IMR-90 (cell line): Measurements from ENCODE around the gene SLC30A1. TPM values are rescaled to one million over a fixed set of nuclear protein-coding genes. Genes with fewer than 3 reads are reported as not detected.

Experiments used
- ATAC-seq: fragments of 200-7000 bp; cut with Tn5 transposase; 2 replicates; pipeline ENCODE4 v1.9.1; 2020; ENCODE audit warnings: low read depth, mild to moderate bottlenecking, moderate library complexity
- BruUV-seq: library from RNA; stranded (reverse); fragments of 400-500 nt; replicated peaks from 2 replicates; lab custom pipeline; 2021; lab: Mats Ljungman, UMichigan
- CTCF ChIA-PET: fragments of 300-600 bp; formaldehyde crosslinking; extraction: SDS; loops from one replicate; lab custom pipeline; 2021; ENCODE audit warnings: antibody characterized with exemption; lab: Yijun Ruan, JAX
- POLR2A ChIA-PET: fragments of 300-600 bp; sonication (Branson Sonifier 250); formaldehyde crosslinking; loops from one replicate; lab custom pipeline; 2022; ENCODE audit warnings: antibody characterized with exemption; ENCODE audit not compliant: unreplicated experiment; lab: Charles Lee
- DNase-seq: peaks from one replicate; pipeline ENCODE4 v3.0.0; 2013
- H2AFZ ChIP-seq: replicated peaks from 2 replicates; pipeline ENCODE3; 2013; ENCODE audit warnings: low read length, mild to moderate bottlenecking; ENCODE audit not compliant: poor library complexity
- H2AK5ac ChIP-seq: 2 replicates; pipeline ENCODE4 v1.6.1; 2013; ENCODE audit warnings: low read depth, low read length, inconsistent platforms
- H2AK9ac ChIP-seq: replicated peaks from 2 replicates; pipeline ENCODE3; 2013; ENCODE audit warnings: mild to moderate bottlenecking, low read depth, low read length, moderate library complexity; ENCODE audit not compliant: poor library complexity
- H2BK120ac ChIP-seq: 2 replicates; pipeline ENCODE4 v1.6.1; 2013; ENCODE audit warnings: low read depth, low read length, inconsistent platforms
- H2BK15ac ChIP-seq: 3 replicates; pipeline ENCODE4 v1.6.1; 2013; ENCODE audit warnings: low read depth, low read length, inconsistent platforms
- H2BK20ac ChIP-seq: 2 replicates; pipeline ENCODE4 v1.6.1; 2013; ENCODE audit warnings: low read depth, mild to moderate bottlenecking, inconsistent platforms, low read length, moderate library complexity
- H2BK5ac ChIP-seq: 2 replicates; pipeline ENCODE4 v1.6.1; 2013; ENCODE audit warnings: mild to moderate bottlenecking, low read depth, low read length, inconsistent platforms; ENCODE audit not compliant: poor library complexity, severe bottlenecking
- H3K14ac ChIP-seq: replicated peaks from 2 replicates; pipeline ENCODE4 v1.6.1; 2013; ENCODE audit warnings: low read depth, low read length, inconsistent platforms
- H3K18ac ChIP-seq: 2 replicates; pipeline ENCODE4 v1.6.1; 2013; ENCODE audit warnings: low read depth, low read length, control low read depth
- H3K23ac ChIP-seq: 2 replicates; pipeline ENCODE4 v1.6.1; 2013; ENCODE audit warnings: low read depth, low read length, inconsistent platforms
- H3K27ac ChIP-seq: 2 replicates; pipeline ENCODE4 v1.5.1; 2013; ENCODE audit warnings: mild to moderate bottlenecking, control low read depth, low read length; ENCODE audit not compliant: insufficient read depth
- H3K27me3 ChIP-seq: 2 replicates; pipeline ENCODE4 v1.6.1; 2013; ENCODE audit warnings: low read length; ENCODE audit not compliant: control insufficient read depth, insufficient read depth
- H3K36me3 ChIP-seq: 2 replicates; pipeline ENCODE4 v1.6.1; 2013; ENCODE audit warnings: low read length, mixed read lengths; ENCODE audit not compliant: control insufficient read depth, insufficient read depth
- H3K4ac ChIP-seq: 2 replicates; pipeline ENCODE4 v1.6.1; 2013; ENCODE audit warnings: low read depth, low read length, inconsistent platforms
- H3K4me1 ChIP-seq: 2 replicates; pipeline ENCODE4 v1.6.1; 2013; ENCODE audit warnings: low read length, mixed read lengths; ENCODE audit not compliant: control insufficient read depth, insufficient read depth
- H3K4me2 ChIP-seq: 2 replicates; pipeline ENCODE4 v1.6.1; 2013; ENCODE audit warnings: low read depth, mild to moderate bottlenecking, control low read depth, low read length, moderate library complexity
- H3K4me3 ChIP-seq: 2 replicates; pipeline ENCODE4 v1.5.1; 2013; ENCODE audit warnings: low read depth, mild to moderate bottlenecking, control low read depth, low read length, moderate library complexity; ENCODE audit not compliant: insufficient read depth
- H3K56ac ChIP-seq: 2 replicates; pipeline ENCODE4 v1.6.1; 2013; ENCODE audit warnings: low read length, inconsistent platforms; ENCODE audit not compliant: insufficient read depth; ENCODE audit errors: extremely low read depth
- H3K79me1 ChIP-seq, 2 experiments: 2 replicates each; pipeline ENCODE4 v1.6.1; 2013; ENCODE audit warnings: low read length in 2 of 2, inconsistent platforms in 1 of 2, low read depth in 1 of 2
- H3K9ac ChIP-seq: 2 replicates; pipeline ENCODE4 v1.6.1; 2013; ENCODE audit warnings: low read depth, low read length, control low read depth
- H3K9me1 ChIP-seq: 2 replicates; pipeline ENCODE4 v1.6.1; 2013; ENCODE audit warnings: low read length, inconsistent platforms; ENCODE audit not compliant: insufficient read depth
- H3K9me3 ChIP-seq: 2 replicates; pipeline ENCODE4 v1.6.1; 2013; ENCODE audit warnings: low read length; ENCODE audit not compliant: control insufficient read depth, insufficient read depth
- H4K20me1 ChIP-seq: 2 replicates; pipeline ENCODE4 v1.6.1; 2013; ENCODE audit warnings: low read length, inconsistent platforms; ENCODE audit not compliant: insufficient read depth
- H4K5ac ChIP-seq: 2 replicates; pipeline ENCODE4 v1.6.1; 2013; ENCODE audit warnings: mild to moderate bottlenecking, low read depth, low read length, control low read depth
- H4K8ac ChIP-seq, 2 experiments: 2 replicates each; pipeline ENCODE4 v1.6.1; 2013; ENCODE audit warnings: low read depth in 2 of 2, low read length in 2 of 2, control low read depth in 1 of 2, inconsistent platforms in 1 of 2
- H4K91ac ChIP-seq: 2 replicates; pipeline ENCODE4 v1.6.1; 2013; ENCODE audit warnings: low read depth, low read length, inconsistent platforms; ENCODE audit not compliant: insufficient read depth
- RCOR1 ChIP-seq: IDR thresholded peaks from 2 replicates; pipeline ENCODE4 v1.6.1; 2012; ENCODE audit warnings: mild to moderate bottlenecking, low read length, improper control_type of control experiment; ENCODE audit not compliant: insufficient replicate concordance
- WGBS, 2 experiments: methylation state at CpG; one replicate each; pipeline versions ENCODE4 v1.1.5 to v1.1.7; 2013; ENCODE audit warnings: missing lambda C conversion rate in 2 of 2; ENCODE audit not compliant: insufficient read length in 1 of 2; ENCODE audit errors: extremely low coverage in 2 of 2; 5-methylcytosine and 5-hydroxymethylcytosine counted together
- dilution Hi-C: fragments of 300-500 bp; cut with HindIII; formaldehyde crosslinking; loops from one replicate; pipeline ENCODE4 v1.14.3; 2018; ENCODE audit warnings: low sequenced_read_pairs; ENCODE audit not compliant: unreplicated experiment
- in situ Hi-C: fragments of 300-500 bp; cut with MboI; formaldehyde crosslinking; loops from 3 replicates; pipeline ENCODE4 v1.14.3; 2019; ENCODE audit warnings: low sequenced_read_pairs, inconsistent platforms, mixed read lengths
- intact Hi-C: fragments of 100-400 bp; cut with micrococcal nuclease; formaldehyde crosslinking; loops from 2 replicates; pipeline ENCODE4 v1.10.0; 2022
- polyA plus RNA-seq, 3 experiments: library from polyadenylated mRNA; depleted of rRNA; stranded (reverse); fragments of >200 nt; gene quantifications; 2 replicates each; pipeline ENCODE4 v1.2.3, GENCODE V29; 2012; ENCODE audit warnings: low replicate concordance in 1 of 3
- total RNA-seq: library from RNA; depleted of rRNA; stranded (reverse); fragments of >200 nt; gene quantifications from 2 replicates; pipeline ENCODE4 v1.2.3, GENCODE V29; 2012
- TF ChIP-seq, protein P1 (sequence below): conservative IDR thresholded peaks from 2 replicates; pipeline ENCODE4 v1.5.1; 2012; ENCODE audit warnings: mild to moderate bottlenecking, low read depth, low read length, improper control_type of control experiment

SLC30A1 gene
- total and polyA plus RNA-seq, 2 of the 4 experiments (the other 2 are of a cell fraction): 5.4 to 8.4 TPM

DNA sequence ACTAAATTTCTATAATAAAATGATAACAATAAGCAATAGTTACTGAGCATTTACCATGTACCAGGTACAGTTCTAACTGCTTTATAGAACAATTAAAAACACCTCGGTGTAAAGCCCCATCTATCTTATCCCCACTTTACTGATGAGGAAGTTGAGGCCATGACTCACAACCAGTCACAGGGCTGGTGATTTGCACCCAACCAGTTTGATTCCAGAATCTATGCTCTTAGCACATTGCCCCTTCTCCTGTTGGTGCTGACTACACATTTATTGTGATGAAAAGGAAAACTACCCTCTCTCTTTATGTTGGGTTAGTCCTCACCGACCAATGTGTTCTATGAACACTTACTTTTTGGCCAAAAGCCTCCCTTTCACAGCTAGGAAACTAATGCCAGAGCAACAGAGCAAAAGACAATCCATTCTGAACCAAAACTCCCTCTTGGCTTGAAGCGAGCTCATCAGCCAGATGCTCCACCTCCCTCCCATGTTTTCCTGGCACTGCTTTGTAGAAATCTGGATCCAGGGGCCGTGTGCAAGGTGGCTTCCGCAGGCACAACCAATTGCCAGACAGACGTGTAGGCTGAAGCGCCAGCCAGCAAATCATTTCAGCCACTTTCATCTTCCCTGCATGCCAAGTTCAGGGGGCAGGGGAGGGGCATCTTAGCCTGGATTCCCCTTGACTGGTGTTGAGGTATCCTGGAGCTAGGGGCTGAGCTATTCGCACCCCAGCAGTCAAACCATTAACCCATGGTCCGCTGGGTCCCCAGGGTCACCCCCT lies 32.0 kb upstream of the SLC30A1 start:
- peak overlapping the region; percentile 66 for H2BK120ac ChIP-seq
- TF ChIP-seq, protein P1, sequence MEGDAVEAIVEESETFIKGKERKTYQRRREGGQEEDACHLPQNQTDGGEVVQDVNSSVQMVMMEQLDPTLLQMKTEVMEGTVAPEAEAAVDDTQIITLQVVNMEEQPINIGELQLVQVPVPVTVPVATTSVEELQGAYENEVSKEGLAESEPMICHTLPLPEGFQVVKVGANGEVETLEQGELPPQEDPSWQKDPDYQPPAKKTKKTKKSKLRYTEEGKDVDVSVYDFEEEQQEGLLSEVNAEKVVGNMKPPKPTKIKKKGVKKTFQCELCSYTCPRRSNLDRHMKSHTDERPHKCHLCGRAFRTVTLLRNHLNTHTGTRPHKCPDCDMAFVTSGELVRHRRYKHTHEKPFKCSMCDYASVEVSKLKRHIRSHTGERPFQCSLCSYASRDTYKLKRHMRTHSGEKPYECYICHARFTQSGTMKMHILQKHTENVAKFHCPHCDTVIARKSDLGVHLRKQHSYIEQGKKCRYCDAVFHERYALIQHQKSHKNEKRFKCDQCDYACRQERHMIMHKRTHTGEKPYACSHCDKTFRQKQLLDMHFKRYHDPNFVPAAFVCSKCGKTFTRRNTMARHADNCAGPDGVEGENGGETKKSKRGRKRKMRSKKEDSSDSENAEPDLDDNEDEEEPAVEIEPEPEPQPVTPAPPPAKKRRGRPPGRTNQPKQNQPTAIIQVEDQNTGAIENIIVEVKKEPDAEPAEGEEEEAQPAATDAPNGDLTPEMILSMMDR: no peak
- TF ChIP-seq RCOR1: peak; percentile 80
- no peak overlapping the region for H3K56ac ChIP-seq
- no TSS peak for BruUV-seq
- intact Hi-C loops: no loop called here
- H3K14ac ChIP-seq: no peak overlapping the region
- ATAC-seq: no peak
- ChIA-PET CTCF (no interaction called here), POLR2A (no interaction called here)
- in situ Hi-C loops: no loop called here
- H4K20me1 ChIP-seq: no peaks in the 10 kb centered on the region
- H2BK15ac ChIP-seq: no peak overlapping the region
- no peaks in the 10 kb centered on the region for H3K79me1 ChIP-seq
- H3K4me3 ChIP-seq: no peak overlapping the region
- H2BK5ac ChIP-seq: no peak overlapping the region
- H2AFZ ChIP-seq: peak overlapping the region; percentile 61
- peaks cover 10% of the 10 kb centered on the region for H3K4me1 ChIP-seq
- no peak overlapping the region; the same call in 1 of the 2 replicates for H2BK20ac ChIP-seq
- H3K9ac ChIP-seq: no peak overlapping the region
- H4K8ac ChIP-seq: peak overlapping the region in 1 of 2 experiments; percentile 43; a peak in 1 of 4 replicates
- H3K4me2 ChIP-seq: no peak overlapping the region
- H3K18ac ChIP-seq: no peak overlapping the region
- no CpG with 5 or more reads among the region's 9 CpGs for WGBS, 2 experiments
- peak overlapping the region; percentile 4; the same call in 1 of the 2 replicates for H4K91ac ChIP-seq
- H2AK5ac ChIP-seq: peak overlapping the region; percentile 75
- peak overlapping the region; percentile 71 for H2AK9ac ChIP-seq
- dilution Hi-C loops: no loop called here
- DNase-seq: peak; percentile 38
- H3K9me3 ChIP-seq: no peaks in the 10 kb centered on the region
- H3K4ac ChIP-seq: peak overlapping the region; percentile 39
- no peak overlapping the region for H3K27ac ChIP-seq
- no peaks in the 10 kb centered on the region for H3K36me3 ChIP-seq
- no peak overlapping the region for H4K5ac ChIP-seq
- peaks cover 13% of the 10 kb centered on the region for H3K9me1 ChIP-seq
- H3K27me3 ChIP-seq: no peaks in the 10 kb centered on the region
- H3K23ac ChIP-seq: peak overlapping the region; percentile 53; the same call in 1 of the 2 replicates
